ENCODE data around the gene DMD.

- TF ChIP-seq POLR2A (IDR thresholded peaks at IDR 0.05) (no peak), CTCF (IDR thresholded peaks at IDR 0.05) (no peak)
These were observed 1241.6 kb downstream of the DMD start for GRCh38 chrX:31969714-31970113.
